Neural progenitor cell (in vitro differentiated cells): ENCODE measurements around the gene MCRIP1.

Experiments
- EZH2 ChIP-seq: fragments of 200-600 bp; sonication (generic); IDR thresholded peaks from 2 replicates; pipeline ENCODE4 v1.6.1; 2017; ENCODE audit warnings: antibody characterized with exemption, mild to moderate bottlenecking, moderate library complexity
- EZH2phosphoT487 ChIP-seq: fragments of 200-600 bp; sonication (generic); IDR thresholded peaks from 2 replicates; pipeline ENCODE4 v1.6.1; 2017; ENCODE audit warnings: antibody characterized with exemption
- TF ChIP-seq, protein P1 (sequence below): fragments of 200-600 bp; sonication (generic); IDR thresholded peaks from 2 replicates; pipeline ENCODE4 v1.5.1; 2017; ENCODE audit warnings: antibody characterized with exemption, mild to moderate bottlenecking

DNA sequence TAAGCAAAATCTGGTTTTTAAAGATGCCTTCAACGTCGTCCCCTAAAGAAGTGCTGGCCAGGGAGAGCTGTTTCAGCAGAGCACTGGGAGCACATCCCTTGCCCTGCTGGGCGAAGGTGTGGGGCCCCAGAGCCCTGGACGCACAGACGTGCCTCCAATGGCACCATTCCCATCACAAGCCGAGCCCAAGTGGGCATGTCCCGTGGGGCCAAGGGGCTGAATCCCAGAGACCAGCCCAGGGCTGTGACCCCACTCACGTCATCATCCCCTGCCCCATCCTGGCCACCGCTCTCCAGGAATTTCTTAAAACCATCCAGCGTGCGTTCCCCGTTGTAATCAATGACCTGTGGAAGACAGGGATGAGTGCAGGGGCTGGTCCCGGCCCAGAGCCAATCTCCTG, 11.8 kb upstream of the MCRIP1 start:
- TF ChIP-seq, protein P1, sequence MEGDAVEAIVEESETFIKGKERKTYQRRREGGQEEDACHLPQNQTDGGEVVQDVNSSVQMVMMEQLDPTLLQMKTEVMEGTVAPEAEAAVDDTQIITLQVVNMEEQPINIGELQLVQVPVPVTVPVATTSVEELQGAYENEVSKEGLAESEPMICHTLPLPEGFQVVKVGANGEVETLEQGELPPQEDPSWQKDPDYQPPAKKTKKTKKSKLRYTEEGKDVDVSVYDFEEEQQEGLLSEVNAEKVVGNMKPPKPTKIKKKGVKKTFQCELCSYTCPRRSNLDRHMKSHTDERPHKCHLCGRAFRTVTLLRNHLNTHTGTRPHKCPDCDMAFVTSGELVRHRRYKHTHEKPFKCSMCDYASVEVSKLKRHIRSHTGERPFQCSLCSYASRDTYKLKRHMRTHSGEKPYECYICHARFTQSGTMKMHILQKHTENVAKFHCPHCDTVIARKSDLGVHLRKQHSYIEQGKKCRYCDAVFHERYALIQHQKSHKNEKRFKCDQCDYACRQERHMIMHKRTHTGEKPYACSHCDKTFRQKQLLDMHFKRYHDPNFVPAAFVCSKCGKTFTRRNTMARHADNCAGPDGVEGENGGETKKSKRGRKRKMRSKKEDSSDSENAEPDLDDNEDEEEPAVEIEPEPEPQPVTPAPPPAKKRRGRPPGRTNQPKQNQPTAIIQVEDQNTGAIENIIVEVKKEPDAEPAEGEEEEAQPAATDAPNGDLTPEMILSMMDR, result no peak
- TF ChIP-seq EZH2 (no peak), EZH2phosphoT487 (no peak)
